ENCODE results near the gene EXOSC9.

EXOSC9 gene

GRCh38 chr4:121818215-121818614 is 17.1 kb downstream of the EXOSC9 start:
- TF ChIP-seq, protein P1, sequence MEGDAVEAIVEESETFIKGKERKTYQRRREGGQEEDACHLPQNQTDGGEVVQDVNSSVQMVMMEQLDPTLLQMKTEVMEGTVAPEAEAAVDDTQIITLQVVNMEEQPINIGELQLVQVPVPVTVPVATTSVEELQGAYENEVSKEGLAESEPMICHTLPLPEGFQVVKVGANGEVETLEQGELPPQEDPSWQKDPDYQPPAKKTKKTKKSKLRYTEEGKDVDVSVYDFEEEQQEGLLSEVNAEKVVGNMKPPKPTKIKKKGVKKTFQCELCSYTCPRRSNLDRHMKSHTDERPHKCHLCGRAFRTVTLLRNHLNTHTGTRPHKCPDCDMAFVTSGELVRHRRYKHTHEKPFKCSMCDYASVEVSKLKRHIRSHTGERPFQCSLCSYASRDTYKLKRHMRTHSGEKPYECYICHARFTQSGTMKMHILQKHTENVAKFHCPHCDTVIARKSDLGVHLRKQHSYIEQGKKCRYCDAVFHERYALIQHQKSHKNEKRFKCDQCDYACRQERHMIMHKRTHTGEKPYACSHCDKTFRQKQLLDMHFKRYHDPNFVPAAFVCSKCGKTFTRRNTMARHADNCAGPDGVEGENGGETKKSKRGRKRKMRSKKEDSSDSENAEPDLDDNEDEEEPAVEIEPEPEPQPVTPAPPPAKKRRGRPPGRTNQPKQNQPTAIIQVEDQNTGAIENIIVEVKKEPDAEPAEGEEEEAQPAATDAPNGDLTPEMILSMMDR (IDR thresholded peaks at IDR 0.05): no peak
- H3K4me1 ChIP-seq: peaks cover 0 to 6% (median 5%) of the 10 kb centered on the region in 4 donors
- H3K27me3 ChIP-seq: no peaks in the 10 kb centered on the region
- H3K36me3 ChIP-seq: peaks cover 30 to 57% (median 49%) of the 10 kb centered on the region in 3 donors
- no peak overlapping the region for H3K4me3 ChIP-seq
- no peaks in the 10 kb centered on the region for H3K9me3 ChIP-seq
- no peak for DNase-seq
- no peak overlapping the region for H3K27ac ChIP-seq
- intact Hi-C loops (cut with DNase I; ENCODE audit: low total_unique reads): no loop called here

DNA sequence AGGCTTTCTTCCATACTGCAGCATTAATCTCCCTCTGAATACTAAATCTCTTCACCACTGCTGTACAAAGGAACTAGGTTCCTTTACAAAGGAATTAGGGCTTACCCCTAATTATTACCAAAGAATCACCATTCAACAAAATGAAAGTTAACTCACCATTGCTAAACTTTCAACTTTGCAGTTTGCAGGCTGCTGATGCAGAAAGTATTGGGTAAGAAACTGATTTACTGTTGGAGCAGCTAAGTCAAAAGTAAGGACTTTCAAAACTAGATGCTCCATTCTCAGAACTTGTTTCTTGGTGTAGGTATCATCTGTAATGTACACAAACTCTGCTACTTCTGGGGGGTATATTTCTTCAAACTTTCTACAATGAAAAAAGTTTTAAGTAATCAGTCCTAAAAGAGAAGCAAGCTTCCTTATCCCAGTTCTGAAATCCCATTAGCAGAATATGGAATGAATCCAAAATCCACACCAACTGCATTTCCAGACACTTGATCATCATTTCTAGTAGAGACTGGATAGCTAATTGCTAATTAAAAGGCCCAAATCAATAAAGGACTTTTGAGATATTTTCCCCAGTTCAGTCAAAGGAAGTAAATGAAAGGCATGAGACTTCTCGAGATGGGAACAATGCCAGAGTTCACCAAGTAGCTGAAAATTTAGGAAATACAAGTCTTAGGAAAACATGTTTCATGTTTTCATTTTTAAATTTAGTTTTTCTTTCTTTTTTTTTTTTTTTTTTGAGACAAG is 18.3 kb downstream of the EXOSC9 start:
- Histone ChIP-seq H3K27me3 (no peaks in the 10 kb centered on the region), H3K4me1 (peaks cover 0 to 10% (median 8%) of the 10 kb centered on the region in 4 donors), H3K9me3 (no peaks in the 10 kb centered on the region), H3K36me3 (peaks cover 26 to 45% (median 37%) of the 10 kb centered on the region in 3 donors), H3K27ac (no peak overlapping the region), H3K4me3 (no peak overlapping the region)
- DNase-seq: no peak
- TF ChIP-seq, protein P1 (IDR thresholded peaks at IDR 0.05): no peak
- intact Hi-C loops (cut with DNase I; ENCODE audit: low total_unique reads): no loop called here

DNA sequence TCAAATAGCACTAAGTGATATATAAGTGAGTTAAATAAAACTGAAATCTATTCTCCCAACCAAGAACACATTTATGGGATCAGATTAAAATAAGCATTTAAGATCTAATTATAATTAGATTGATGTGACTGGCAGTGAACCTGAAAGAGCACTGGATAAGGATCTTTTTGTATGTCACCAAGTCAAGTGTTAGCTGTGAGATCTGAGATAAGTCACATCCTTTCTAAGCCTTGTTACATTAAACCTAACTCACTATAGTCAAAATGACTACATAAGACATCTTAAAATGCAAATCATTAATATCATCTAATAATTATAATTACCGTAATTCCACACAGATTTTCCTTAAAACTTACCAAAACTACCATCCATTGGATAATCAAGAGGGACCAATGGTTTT is 20.9 kb downstream of the EXOSC9 start:
- H3K4me1 ChIP-seq: peaks cover 0 to 14% (median 8%) of the 10 kb centered on the region in 4 donors
- DNase-seq: no peak
- intact Hi-C loops (cut with DNase I; ENCODE audit: low total_unique reads): loop anchor here (5.0 kb wide), 1 partner anchor 50 kb away; the partner anchor contains the start of gene BBS7
- no peak overlapping the region for H3K27ac ChIP-seq
- TF ChIP-seq, protein P1 (IDR thresholded peaks at IDR 0.05): no peak
- H3K9me3 ChIP-seq: no peaks in the 10 kb centered on the region
- no peak overlapping the region for H3K4me3 ChIP-seq
- peaks cover 7 to 26% (median 16%) of the 10 kb centered on the region in 3 donors for H3K36me3 ChIP-seq
- H3K27me3 ChIP-seq: no peaks in the 10 kb centered on the region

DNA sequence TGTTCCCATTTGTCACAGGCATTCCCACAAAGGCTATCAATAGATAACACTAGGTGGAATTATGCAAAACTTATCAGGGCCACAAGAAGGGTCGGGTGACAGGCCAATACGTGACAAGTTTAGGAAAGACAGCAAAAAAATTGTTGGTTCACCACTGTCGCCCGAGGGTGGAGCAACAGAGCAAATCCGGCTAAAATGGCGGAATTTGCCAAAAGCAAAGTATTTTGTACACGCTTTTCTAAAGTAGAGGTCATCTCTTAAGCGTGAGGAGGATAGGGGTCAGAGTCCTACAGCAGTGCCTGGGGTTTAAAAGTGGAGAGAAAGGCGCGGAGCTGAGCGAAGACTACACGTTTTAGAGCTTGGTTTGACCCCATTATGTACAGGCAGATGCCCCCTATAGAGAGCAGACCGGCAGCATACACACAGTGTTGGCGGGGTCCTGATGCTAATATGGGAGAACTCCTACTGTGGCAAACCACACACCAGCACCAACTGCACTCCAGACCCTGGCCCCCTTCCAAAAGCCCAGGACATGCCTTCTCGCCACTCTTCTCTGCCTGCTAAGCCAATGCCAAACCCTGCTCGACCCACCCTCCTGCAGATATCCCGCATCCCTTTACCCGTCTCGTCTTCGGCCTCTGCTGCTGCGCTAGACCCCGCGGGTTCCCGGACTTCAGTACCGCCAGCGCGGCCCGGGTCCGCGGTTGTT is 21.8 kb downstream of the EXOSC9 start:
- H3K4me1 ChIP-seq: peaks cover 0 to 14% (median 8%) of the 10 kb centered on the region in 4 donors
- intact Hi-C loops (cut with DNase I; ENCODE audit: low total_unique reads): loop anchor here (5.0 kb wide), 1 partner anchor 49 kb away; the partner anchor contains the start of gene BBS7
- H3K27me3 ChIP-seq: no peaks in the 10 kb centered on the region
- no peak overlapping the region for H3K27ac ChIP-seq
- TF ChIP-seq, protein P1 (IDR thresholded peaks at IDR 0.05): no peak
- peaks cover 6 to 26% (median 16%) of the 10 kb centered on the region in 3 donors for H3K36me3 ChIP-seq
- peak overlapping the region; percentile 54 to 58 for H3K4me3 ChIP-seq
- H3K9me3 ChIP-seq: no peaks in the 10 kb centered on the region
- peak; percentile 22 to 65 for DNase-seq

DNA sequence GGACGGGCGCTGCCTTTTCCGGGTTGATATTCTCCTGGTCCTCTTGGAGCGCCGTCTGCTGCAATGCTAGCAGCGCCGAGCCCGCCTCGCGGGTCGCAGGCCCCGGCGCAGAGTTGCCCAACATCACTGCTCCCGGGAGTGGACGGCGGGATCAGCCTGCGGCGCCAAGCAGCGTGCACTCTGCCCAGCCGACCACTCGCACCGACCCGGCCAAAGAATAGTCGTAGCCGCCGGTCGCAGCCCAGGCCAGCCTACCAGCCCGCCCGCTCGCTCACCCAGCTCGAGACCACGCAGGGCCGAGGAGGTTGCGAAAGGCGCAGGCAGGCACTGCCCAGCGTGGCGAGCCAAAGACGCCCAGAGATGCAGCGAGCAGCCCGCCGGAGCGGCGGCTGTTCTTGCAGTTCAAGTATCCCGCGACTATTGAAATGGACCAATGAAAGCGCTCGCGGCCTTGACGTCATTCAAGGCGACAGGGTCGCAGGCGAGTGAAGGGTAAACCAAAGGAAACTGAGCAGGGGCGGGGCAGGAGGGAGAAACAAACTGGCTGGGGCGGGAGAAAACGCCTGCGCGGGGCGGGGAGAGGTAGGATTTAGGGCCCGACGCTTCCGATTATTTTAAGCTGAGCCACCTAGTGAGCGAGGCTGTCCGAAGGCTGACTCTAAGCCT is 22.5 kb downstream of the EXOSC9 start, which contains the start of gene CCNA2:
CCNA2 (minus strand) TSS at position 379 of the 666 bp plus-strand sequence; CDS start at position 124, 255 bp downstream.
- no peaks in the 10 kb centered on the region for H3K27me3 ChIP-seq
- H3K9me3 ChIP-seq: no peaks in the 10 kb centered on the region
- peak; percentile 97 to 98 for DNase-seq
- H3K4me3 ChIP-seq: peak within 1 kb of the TSS; percentile 54 to 58
- H3K27ac ChIP-seq: peak within 1 kb of the TSS; percentile 64 to 76
- intact Hi-C loops (cut with DNase I; ENCODE audit: low total_unique reads): loop anchor here (5.0 kb wide), 1 partner anchor 49 kb away; the partner anchor contains the start of gene BBS7
- TF ChIP-seq, protein P1 (IDR thresholded peaks at IDR 0.05): no peak
- peaks cover 8 to 23% (median 14%) of the 10 kb centered on the region in 3 donors for H3K36me3 ChIP-seq
- peaks cover 0 to 14% (median 8%) of the 10 kb centered on the region in 4 donors for H3K4me1 ChIP-seq

Measured in tibial artery (tissue), 4 donors.